Measurements from ENCODE around the gene CBLL1.

Gene CBLL1

GRCh38 chr7:107701191-107701590 is 42.8 kb upstream of the CBLL1 start:
- Histone ChIP-seq H3K9me3 (ENCODE audit: severe bottlenecking) (no peaks in the 10 kb centered on the region), H3K36me3 (no peaks in the 10 kb centered on the region), H3K27ac (no peak overlapping the region), H3K27me3 (ENCODE audit: insufficient read depth, low read depth, severe bottlenecking) (no peaks in the 10 kb centered on the region), H3K4me3 (ENCODE audit: low read depth, low read length) (no peak overlapping the region)
- DNase-seq: no peak
- no peak for TF ChIP-seq CTCF (IDR thresholded peaks at IDR 0.05; ENCODE audit: low read depth, low read length)

- no peak for DNase-seq
- H3K27ac ChIP-seq: no peak overlapping the region
Measured at GRCh38 chr7:107703219-107703618, 40.7 kb upstream of the CBLL1 start.

GRCh38 chr7:107703872-107704271 is 40.1 kb upstream of the CBLL1 start:
- Histone ChIP-seq H3K27me3 (ENCODE audit: insufficient read depth, low read depth, severe bottlenecking) (no peaks in the 10 kb centered on the region), H3K4me3 (ENCODE audit: low read depth, low read length) (no peak overlapping the region), H3K36me3 (no peaks in the 10 kb centered on the region), H3K9me3 (ENCODE audit: severe bottlenecking) (no peaks in the 10 kb centered on the region), H3K27ac (no peak overlapping the region)
- DNase-seq: no peak
- TF ChIP-seq CTCF (IDR thresholded peaks at IDR 0.05; ENCODE audit: low read depth, low read length): no peak

More at GRCh38 chr7:107703219-107703618, 40.7 kb upstream of the CBLL1 start:
- Histone ChIP-seq H3K27me3 (ENCODE audit: insufficient read depth, low read depth, severe bottlenecking) (no peaks in the 10 kb centered on the region), H3K9me3 (ENCODE audit: severe bottlenecking) (no peaks in the 10 kb centered on the region), H3K36me3 (no peaks in the 10 kb centered on the region), H3K4me3 (ENCODE audit: low read depth, low read length) (no peak overlapping the region)
- TF ChIP-seq CTCF (IDR thresholded peaks at IDR 0.05; ENCODE audit: low read depth, low read length): no peak

- no peaks in the 10 kb centered on the region for H3K36me3 ChIP-seq
- H3K4me3 ChIP-seq (ENCODE audit: low read depth, low read length): no peak overlapping the region
- no peaks in the 10 kb centered on the region for H3K27me3 ChIP-seq (ENCODE audit: insufficient read depth, low read depth, severe bottlenecking)
- H3K27ac ChIP-seq: no peak overlapping the region
- TF ChIP-seq CTCF (IDR thresholded peaks at IDR 0.05; ENCODE audit: low read depth, low read length): no peak
- no peaks in the 10 kb centered on the region for H3K9me3 ChIP-seq (ENCODE audit: severe bottlenecking)
- DNase-seq: no peak
Measured at GRCh38 chr7:107708956-107709355, 35.0 kb upstream of the CBLL1 start.

GRCh38 chr7:107711301-107711700 is 32.6 kb upstream of the CBLL1 start:
- Histone ChIP-seq H3K4me3 (ENCODE audit: low read depth, low read length) (no peak overlapping the region), H3K9me3 (ENCODE audit: severe bottlenecking) (no peaks in the 10 kb centered on the region), H3K36me3 (no peaks in the 10 kb centered on the region), H3K27ac (no peak overlapping the region), H3K27me3 (ENCODE audit: insufficient read depth, low read depth, severe bottlenecking) (no peaks in the 10 kb centered on the region)
- TF ChIP-seq CTCF (IDR thresholded peaks at IDR 0.05; ENCODE audit: low read depth, low read length): no peak
- no peak for DNase-seq

- H3K36me3 ChIP-seq: no peaks in the 10 kb centered on the region
- DNase-seq: no peak
- TF ChIP-seq CTCF (IDR thresholded peaks at IDR 0.05; ENCODE audit: low read depth, low read length): no peak
- no peaks in the 10 kb centered on the region for H3K9me3 ChIP-seq (ENCODE audit: severe bottlenecking)
- no peaks in the 10 kb centered on the region for H3K27me3 ChIP-seq (ENCODE audit: insufficient read depth, low read depth, severe bottlenecking)
- no peak overlapping the region for H3K27ac ChIP-seq
- no peak overlapping the region for H3K4me3 ChIP-seq (ENCODE audit: low read depth, low read length)
Measured at GRCh38 chr7:107712025-107712424, 31.9 kb upstream of the CBLL1 start.

Measured in WERI-Rb-1 (cell line).